NCI-H1105 treated with DMSO at 0.1 percent for 48 hours (cell line): ENCODE data around the gene GPR39.

Experiments used
- DNase-seq: peaks from one replicate; lab custom pipeline; 2025; lab: John Stamatoyannopoulos, UW

GPR39 gene

DNA sequence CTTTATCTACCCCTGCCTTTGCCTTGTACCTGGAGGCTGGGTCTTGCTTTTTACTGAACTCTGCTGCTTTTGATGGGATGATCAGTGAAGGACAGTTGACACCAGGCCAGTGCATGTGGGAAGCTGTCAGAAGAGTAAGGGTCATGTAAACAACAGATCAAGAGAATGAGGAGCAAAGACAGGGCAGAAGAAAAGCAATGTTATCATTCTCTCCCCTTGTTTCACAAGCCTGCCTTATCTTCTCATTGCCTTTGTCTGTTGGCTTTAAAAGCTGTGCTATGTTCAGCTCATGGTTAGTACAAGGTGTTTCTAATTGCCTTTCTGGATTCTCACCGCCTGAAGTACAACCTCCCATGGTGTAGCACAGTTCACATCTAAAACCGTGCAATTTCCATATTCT is 225.8 kb downstream of the GPR39 start:
- DNase-seq, result no peak

DNA sequence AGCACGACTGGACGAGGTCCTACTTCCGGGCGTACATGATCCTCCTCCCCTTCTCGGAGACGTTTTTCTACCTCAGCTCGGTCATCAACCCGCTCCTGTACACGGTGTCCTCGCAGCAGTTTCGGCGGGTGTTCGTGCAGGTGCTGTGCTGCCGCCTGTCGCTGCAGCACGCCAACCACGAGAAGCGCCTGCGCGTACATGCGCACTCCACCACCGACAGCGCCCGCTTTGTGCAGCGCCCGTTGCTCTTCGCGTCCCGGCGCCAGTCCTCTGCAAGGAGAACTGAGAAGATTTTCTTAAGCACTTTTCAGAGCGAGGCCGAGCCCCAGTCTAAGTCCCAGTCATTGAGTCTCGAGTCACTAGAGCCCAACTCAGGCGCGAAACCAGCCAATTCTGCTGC is 228.6 kb downstream of the GPR39 start:
- no peak for DNase-seq

DNA sequence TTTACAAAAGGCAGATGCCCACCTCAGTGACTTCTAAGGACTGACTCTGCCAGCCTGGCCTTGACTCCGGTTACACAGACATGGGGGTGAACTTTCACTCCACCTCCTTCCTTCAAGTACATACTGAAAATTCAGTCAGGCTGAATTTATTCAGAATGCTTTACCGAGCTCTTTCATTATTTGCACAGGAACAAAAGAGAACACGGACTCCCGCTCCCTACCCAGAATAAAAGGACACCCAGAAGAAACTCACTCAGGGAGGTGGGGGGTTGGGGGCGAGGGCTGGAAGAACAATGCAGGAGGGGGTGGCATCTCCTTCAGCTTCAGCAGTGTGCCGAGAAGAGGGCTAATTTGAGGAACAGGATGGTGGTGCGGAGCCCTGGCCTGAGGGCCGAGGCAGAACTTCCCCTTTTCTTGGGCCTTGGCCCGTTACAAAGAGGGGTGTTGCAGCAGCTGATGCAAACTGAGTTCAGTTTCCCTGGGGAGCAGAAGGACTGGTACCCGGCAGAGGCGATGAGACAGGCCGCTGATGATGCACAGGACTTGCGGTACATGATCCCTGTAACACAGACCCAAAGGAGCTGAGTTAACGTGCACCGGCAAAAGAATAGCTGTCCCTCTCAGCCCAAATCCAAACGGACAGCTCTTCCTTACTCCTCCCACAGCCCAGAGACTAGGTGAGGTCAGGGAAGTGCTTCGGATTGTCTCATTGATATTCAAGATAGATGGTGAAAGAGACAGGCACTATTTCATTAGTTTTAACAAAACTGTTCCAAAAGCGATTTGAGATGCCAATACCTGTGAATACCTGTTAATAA is 229.3 kb downstream of the GPR39 start:
- no peak for DNase-seq

DNA sequence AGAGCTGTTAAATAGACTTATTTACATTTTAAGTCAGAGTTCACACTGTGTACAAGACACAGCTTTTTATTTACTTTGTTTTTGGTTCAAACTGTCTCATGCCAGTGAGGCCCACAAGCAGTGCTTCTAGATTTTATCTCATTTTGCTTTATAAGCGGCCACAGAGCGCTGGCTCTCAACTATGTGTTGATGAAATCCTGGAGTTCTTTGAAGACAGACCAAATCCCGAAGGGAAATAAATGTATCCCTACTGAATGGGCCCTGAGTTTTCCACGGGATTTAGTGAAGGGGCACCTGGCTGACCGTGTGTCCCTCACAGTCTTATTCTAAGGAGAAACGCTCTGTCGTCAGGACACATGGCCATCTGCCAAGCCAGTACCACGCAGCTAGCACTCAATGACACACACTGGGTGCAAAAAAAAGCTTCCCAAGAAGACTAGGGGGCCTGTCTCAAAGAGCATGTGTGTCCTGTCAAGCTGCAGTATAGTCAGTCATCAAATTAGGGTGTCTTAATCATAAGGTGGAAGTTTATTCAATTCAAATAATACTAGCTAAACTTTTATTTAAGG is 230.0 kb downstream of the GPR39 start:
- no peak for DNase-seq

DNA sequence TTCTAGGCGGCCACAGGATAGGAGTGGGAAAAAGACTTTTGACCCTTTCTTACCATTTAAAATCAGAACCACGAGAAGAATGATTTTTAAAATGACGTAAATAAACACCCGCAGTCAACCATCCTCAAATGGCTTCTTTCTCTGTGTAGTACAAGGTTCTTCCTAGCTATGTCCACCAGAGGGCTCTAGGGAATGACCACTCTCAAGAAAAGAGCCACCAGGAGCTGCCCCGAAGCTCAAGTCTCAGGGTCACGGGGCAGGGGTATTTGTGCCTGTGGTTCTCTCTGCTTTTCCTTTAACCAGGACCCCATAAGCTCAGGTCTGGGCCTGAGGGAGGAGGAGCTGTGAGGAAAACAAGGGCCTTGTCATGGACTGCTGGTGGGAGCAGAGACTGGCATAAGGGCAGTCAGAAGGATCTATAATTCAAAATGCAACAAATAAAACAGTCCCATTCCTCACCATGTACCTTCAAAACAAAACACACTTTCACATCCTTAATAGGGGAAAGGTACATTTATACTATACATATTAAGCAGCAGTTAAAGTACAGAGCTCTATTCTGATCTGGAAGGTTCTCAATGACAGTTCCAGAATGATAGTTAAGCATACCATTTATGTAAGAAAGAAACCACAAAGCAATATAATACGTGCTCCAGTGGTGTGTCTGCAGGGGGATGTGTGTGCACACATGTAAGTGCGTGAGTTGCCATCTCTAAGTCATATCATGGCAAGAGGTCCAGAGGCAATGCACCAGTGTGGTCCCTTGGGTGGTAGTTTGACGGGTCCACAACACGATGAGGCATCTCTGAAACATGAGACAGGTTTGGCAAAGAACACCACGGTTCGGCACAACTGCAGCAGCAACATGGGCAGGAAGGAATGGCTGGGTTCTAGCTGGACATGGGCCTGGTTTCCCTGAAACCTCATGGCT is 234.8 kb downstream of the GPR39 start:
- no peak for DNase-seq

DNA sequence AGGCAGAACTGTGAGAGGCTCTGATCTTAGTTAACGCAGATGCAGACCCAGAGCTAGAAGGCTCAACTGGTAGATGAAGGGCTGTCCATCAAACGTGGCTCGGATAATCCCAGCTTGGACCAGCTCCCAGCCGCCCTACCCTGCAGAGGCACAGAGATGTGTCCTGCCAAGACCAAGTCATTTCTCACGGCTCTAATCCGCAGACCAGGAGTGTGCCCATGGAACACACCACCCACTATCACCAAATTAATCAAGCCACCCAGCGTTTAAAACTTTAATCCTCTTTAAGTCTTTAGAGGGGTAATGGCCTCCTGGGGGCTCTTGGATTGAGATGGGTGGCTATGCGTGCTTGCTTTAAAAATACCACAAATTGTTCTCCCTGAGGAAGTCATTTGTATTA is 235.9 kb downstream of the GPR39 start:
- DNase-seq, result no peak

DNA sequence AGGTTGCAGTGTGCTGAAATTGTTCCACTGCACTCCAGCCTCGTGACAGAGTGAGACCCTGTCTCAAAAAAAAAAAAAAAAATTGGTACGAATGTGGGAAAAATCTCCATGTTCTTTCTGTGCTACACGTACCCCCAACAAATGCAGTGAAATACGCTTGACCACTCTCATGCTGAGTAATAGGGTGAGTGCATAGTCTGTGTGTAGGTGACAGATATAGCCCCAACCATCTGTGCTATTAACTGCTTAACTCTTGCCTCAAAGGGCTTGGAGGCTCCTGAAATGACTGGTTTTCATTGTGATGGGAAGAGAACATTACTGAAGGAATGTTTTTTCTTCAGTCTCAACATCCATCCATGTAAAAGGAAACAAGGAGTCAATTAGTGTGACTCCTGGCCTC is 237.7 kb downstream of the GPR39 start:
- no peak for DNase-seq

DNA sequence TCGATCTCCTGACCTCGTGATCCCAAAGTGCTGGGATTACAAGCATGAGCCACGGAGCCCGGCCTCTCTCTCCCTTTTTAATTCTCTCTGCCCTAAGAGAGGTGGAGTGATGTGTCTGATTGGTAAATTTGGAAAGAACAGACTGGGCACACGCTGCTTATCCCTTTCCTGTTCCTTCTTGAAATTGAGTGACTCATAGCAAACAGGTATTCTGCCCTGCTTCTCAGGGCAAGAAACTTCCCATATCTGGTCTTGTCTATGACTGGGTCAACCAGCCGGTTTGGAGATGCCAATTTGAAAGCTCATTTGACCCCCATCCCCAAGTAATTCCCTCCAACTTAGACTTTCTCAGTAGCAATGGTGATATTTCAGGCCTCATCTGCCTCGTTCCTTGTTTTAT is 238.4 kb downstream of the GPR39 start:
- no peak for DNase-seq

DNA sequence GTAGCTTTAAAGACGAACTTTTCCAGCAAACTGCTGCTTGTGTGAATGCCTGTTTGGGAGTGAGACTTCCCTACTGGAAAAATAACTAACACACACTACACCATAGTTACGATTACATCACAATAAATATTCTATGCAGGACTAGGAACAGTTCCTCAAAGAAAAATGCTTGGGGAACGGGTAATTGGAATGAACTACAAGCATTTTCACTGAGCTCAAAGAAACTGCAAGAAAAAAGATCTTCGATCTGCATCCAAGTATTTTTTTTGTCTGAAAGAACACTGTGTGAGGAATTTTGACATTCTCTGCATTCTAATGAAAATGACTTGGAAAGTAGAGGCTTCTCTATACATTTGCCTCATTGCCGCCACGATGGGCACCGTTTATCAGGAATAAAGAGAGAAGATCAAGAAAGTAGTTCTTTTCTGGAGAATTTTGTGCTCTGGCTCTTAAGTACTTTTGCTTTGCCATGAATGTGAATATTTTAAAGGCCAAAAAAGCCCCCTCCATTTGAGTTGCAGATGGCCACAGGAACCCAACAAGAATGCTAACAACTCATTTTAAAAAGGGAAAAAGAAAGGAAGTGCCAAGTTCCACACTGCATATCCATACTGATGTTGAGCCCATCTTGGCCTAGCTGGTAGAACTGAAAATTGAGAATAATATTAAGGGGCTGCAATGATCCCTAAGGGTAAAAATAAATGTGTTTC is 239.8 kb downstream of the GPR39 start:
- no peak for DNase-seq

DNA sequence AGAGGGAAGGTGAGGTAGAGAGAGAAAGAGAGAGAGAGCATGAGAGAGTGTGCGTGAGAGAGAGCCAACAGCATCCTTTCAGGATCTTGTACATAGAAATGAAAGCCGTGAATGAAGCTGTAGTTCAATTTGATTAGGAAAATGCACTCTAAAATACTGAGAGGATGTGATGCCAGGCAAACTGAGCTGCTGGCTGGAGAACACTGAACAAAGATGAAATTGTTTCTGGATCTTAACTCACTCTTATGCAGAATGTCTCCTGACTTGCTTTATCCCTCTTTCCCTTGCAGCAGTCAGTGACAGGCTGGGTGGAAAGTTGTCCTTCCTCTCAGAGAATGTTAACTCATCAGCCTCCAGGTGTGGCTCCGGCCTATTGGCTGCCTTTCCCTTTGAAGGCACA is 242.7 kb downstream of the GPR39 start:
- no peak for DNase-seq

DNA sequence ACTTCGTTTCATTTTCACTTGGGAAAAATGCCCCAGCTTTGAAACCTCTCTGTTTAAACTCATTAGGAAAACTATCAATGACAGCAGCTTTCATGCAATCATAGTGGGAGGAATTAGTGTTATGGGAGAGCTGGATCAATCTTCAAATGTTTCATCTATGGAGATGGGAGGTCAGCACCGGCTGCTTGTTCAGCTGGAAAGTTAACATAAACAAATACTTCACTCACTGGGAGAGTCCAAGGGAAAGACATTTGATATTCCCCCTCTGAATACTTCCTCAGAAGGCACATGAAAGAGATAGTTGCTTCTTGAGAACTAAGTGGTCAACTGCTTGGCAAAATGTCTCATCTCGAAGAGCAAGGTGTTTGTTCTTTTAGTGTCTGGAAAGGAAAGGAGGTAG is 246.1 kb downstream of the GPR39 start:
- no peak for DNase-seq

DNA sequence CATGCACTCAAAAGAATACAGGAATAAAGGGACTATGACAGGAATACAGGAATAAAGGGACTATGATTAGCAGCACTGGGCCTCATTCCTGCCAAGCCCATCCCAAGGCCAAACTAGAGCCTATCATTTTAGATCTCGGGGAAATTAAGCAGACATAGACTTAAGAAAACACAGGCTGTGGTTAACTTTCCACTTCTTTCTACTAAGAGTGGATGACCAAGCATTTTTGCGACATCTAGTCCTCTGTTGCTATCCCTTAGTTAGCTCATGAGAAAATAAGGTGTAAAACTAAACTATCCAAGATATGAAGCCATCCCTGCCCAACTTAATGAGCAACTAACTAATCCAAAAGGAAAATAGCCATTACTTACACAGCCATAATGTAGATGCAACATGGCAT is 247.5 kb downstream of the GPR39 start:
- no peak for DNase-seq

DNA sequence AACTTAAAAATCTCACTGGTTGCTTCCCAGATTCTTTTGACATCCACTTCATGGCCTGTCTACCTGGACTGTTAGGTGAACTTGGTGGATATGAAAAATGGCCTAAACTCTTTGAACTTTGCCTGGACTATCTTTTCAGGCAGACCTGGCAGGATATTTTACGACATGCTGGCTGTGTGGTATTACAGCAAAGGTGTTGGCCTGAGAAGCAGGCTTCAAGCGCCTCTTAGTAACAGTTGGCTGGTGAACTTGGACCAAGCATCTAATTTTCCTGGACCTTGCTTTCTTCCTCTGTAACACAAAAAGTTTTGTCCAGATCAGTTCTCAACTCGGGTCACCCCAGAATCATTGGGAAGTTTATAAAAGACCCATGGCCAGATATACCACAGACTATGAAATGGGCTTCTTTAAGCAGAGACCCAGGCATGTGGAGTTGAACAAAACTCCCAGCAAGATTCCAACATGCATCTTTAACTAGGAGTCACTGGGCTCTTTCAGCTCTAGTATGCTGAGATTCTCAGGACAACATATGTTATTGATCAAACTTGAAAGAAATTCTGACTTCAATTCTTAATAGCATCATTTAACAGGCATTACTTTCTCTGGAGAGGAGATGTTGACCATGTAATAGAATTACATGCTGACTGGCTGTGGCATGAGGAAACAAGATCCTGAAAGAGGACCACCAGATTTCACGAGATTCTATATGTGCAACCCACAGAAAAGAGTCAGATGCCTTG is 249.0 kb downstream of the GPR39 start:
- DNase-seq, result no peak

DNA sequence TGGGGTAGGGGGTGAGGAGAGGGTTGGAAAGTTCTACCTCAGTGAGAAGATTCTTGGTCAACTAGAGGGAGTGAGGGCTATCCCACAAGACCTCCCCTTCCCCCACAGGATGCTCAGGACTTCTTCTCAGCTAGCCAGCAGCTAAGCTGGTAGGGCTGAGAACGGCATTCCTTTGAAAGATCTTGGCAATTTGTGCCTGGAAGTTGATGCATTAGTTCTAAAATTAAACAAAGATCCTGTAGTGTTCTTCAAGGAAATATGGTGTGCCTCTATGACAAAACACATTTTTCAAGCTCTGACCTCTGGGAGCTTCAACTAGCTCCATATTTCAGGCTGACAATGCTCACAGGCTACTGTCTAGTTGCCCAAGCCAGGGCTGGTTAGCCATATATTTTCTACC is 251.1 kb downstream of the GPR39 start:
- no peak for DNase-seq

DNA sequence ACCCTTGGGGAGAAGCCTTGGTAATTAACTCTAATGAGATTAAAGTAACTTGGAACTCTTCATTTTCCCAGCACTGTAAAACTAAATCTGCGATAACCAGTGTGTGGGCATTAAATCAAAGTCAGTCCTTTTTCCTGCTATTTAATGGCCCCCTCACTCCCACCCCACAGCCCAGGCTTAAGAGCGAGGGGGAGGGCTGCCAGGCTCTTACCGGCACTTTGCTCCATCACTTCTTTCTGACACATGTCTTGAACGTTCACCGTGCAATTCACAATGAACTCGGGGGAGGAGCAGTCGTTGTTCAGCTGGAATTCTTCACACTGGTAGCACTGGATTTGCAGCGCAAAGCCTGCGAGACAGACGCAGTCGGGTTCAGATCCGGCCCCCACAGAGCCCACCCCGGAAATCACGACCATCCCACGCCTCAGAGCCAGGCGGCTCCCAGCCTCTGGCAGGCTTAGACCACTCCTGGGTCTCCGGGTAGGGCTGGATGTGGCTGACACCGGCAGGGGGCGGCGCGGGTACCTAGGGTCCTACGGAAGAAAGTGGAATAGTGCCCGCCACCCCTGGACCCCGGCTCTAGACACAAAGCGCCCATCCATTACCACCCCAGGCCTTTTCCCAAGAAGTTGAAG is 251.7 kb downstream of the GPR39 start:
- peak; percentile 53 for DNase-seq

DNA sequence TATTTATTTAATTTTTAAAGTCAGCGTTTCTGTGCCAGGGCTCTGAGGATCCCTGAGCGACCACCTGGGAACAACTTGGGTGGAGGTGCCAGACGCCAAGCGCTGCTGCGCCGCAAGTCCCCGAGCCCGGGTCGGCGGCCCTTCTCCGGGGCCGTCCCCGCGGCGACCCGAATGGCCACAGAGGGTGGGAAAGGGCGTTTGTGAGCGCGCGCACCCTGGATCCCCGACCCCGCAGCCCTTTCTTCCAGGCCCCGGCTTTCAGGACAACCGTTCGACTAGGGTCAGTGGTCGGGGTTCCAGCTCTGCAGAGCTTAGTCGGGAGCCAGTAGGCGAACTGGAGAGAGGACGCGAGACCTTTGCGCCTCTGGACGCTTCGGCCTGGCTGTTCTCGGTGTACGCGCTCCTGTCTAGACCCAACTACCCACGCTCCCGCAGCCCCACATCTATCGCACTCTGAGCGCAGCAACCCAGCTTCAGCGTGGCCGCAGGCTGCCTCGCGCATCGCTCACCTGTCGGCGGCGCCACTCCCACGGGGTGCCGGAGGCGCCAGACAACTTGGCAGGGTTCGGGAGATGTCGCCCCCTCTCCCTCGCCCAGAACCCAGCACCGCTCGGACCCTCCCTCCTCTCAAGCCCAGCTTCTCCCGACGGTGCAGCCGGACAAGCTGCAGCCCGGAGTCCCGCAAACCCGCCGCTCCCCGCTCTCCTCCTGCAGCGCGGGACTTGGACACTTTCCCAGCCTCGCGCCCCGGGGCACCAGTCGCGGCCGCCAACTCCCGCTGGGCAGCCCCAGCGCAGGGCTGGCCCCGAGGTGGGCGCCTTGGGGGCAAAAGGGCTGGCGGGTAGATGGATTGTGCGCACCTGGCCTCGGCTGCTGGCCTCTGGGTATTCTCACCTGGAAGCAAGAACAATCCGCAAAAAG is 252.6 kb downstream of the GPR39 start:
- DNase-seq, result peak; percentile 39

DNA sequence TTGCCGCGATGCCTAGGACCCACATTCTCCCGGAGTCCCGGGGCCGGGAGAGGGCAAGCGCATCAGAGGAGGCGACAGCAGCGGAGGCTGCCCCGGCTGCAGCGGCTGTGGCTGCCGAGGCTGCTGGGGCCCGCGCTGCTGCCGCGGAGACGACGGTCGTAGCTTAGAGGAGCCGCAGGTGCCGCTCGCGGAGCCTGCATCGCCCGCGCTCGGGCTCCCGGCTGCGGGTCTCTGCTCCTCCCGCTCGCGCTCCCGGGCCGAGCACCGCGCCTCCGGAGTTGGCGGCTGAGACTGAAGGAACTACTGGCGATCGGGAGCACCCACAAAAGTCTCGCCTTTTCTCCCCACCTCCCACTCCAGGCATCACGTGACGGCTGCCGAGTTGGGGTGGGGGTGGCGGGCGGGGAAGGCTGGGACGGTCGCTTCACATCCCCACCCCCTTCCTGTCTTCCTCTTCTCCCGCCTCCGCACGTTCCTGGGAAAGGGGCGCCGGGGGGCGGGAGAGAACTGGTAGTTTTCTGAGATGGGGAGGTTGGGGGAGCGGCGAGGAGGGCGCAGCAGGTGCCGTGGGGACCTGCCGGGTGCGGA is 253.4 kb downstream of the GPR39 start, which contains the start of gene LYPD1:
Gene LYPD1 (minus strand): TSS at position 298 of the 588 bp plus-strand sequence. CDS start 273 bp downstream, at position 25.
- DNase-seq, result peak; percentile 50

DNA sequence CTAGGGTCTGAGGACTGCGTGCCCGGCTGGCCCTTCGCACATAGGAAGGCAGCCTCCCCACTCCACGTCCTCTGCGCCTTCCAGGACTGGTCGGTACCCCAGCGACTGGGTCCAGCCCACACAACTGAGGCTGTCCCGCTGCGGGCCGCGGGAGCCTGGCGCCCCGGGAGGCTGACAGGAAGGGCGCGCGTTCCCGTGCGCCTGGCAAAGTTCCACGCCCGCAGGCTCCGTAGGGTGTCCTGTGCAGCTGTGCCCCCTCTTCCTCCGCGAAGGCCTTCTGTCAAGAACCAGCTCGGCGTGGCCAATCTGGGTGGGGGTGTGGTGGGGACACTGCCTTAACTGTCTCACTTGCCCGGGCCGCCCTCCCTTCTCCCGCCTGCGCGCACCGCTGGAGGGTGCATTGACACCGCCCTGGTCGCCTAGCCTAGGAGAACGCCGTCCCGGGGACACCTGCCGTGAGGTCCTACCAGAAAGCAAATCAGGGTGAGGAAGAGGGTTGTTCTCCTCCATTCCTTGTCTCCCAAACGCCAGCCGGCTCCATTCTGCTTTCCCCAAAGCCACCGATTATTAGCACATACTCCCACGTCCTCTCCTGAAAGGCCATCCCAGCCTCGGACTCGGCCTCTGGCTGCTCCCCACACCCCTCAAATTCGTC is 254.0 kb downstream of the GPR39 start:
- peak; percentile 22 for DNase-seq
